ENCODE results near the gene AVP.

- TF ChIP-seq CTCF (IDR thresholded peaks at IDR 0.05) (no peak), POLR2A (IDR thresholded peaks at IDR 0.05) (no peak)
Observed at GRCh38 chr20:3081641-3082040, 2.9 kb downstream of the AVP start.

Measured in uterus (tissue), 2 donors.